VCaP (cell line): Measurements from ENCODE around the gene PPP1R15A.
"Not testable (repeated sequence)": the region's sequence is repeated elsewhere in the genome, so short reads cannot be mapped to it uniquely, and the experiment has no call there.

Experiments used
- H3K27ac ChIP-seq: fragments of 450-650 bp; 2 replicates; pipeline ENCODE4 v1.5.1; 2017
- CTCF ChIP-seq: fragments of 450-650 bp; conservative IDR thresholded peaks from 2 replicates; pipeline ENCODE4 v1.5.1; 2017; ENCODE audit warnings: mild to moderate bottlenecking, moderate library complexity

Gene PPP1R15A

DNA sequence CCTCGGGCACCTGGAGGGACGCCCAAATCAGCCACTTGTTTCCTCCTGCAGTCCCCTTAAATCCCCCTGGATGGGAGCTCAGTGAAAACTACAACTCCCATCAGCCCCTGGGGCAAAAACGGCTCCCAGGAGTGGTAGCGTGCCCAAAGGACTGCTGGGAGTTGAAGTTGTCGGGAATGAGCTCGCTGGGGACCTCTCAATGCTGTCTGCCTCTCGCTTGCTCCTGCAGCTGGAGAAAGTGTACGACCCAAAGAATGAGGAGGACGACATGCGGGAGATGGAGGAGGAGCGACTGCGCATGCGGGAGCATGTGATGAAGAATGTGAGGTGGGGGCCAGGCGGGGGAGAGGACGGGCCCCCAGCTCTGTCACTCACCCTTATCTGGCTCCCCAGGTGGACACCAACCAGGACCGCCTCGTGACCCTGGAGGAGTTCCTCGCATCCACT is 46.6 kb downstream of the PPP1R15A start:
- no peak for TF ChIP-seq CTCF
- H3K27ac ChIP-seq = no peak overlapping the region

DNA sequence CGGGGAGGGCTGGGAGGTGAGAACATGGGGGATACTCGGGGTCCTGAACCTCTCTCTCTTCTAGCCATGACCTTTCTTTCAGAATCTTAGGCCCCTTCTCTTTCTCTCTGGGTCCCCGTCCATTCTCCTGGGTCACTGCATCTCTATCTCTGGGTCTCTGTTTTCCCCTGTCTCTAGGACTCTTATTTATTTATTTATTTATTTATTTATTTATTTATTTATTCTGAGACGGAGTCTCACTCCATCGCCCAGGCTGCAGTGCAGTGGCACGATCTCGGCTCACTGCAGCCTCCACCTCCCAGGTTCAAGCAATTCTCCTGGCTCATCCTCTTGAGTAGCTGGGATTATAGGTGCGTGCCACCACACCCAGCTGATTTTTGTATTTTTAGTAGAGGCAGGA is 47.0 kb downstream of the PPP1R15A start:
- not testable (repeated sequence) for H3K27ac ChIP-seq

- TF ChIP-seq CTCF = no peak
- H3K27ac ChIP-seq = no peak overlapping the region
Observed at GRCh38 chr19:48920949-48921348, 48.7 kb downstream of the PPP1R15A start.

DNA sequence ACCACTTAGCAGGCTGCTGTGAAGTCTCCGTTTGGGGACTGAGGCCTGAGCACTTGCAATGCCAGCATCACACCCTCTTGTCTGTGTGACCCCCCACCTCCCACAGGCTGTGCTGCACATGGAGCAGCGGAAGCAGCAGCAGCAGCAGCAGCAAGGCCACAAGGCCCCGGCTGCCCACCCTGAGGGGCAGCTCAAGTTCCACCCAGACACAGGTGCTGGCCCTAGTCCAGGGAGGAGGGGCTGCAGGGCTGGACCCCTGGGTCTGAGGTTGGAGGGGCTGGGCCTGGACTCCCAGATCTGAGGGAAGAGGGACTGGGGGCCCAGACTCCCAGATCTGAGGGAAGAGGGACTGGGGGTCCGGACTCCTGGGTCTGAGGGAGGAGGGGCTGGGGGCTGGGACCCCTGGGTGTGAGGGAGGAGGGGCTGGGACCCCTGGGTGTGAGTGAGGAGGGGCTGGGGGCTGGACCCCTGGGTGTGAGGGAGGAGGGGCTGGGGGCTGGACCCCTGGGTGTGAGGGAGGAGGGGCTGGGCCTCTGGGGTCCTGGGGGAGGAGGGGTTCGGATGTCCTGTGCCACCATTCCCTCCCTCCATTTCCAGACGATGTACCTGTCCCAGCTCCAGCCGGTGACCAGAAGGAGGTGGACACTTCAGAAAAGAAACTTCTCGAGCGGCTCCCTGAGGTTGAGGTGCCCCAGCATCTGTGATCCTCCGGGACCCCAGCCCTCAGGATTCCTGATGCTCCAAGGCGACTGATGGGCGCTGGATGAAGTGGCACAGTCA is 49.7 kb downstream of the PPP1R15A start:
- no peak overlapping the region for H3K27ac ChIP-seq
- no peak for TF ChIP-seq CTCF

DNA sequence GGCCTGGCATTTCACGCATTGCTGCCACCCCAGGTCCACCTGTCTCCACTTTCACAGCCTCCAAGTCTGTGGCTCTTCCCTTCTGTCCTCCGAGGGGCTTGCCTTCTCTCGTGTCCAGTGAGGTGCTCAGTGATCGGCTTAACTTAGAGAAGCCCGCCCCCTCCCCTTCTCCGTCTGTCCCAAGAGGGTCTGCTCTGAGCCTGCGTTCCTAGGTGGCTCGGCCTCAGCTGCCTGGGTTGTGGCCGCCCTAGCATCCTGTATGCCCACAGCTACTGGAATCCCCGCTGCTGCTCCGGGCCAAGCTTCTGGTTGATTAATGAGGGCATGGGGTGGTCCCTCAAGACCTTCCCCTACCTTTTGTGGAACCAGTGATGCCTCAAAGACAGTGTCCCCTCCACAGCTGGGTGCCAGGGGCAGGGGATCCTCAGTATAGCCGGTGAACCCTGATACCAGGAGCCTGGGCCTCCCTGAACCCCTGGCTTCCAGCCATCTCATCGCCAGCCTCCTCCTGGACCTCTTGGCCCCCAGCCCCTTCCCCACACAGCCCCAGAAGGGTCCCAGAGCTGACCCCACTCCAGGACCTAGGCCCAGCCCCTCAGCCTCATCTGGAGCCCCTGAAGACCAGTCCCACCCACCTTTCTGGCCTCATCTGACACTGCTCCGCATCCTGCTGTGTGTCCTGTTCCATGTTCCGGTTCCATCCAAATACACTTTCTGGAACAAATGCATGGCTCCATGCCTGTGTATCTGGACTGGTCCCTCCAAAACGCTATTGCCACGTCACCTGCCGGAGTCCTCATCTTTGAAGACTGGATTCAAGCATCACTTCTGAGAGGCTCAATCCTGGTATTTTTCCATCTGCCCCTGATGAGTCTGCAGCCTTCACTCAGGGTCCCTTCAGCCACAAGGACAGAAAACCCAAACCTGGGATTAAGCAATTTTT is 50.6 kb downstream of the PPP1R15A start:
- H3K27ac ChIP-seq = no peak overlapping the region
- TF ChIP-seq CTCF = no peak

DNA sequence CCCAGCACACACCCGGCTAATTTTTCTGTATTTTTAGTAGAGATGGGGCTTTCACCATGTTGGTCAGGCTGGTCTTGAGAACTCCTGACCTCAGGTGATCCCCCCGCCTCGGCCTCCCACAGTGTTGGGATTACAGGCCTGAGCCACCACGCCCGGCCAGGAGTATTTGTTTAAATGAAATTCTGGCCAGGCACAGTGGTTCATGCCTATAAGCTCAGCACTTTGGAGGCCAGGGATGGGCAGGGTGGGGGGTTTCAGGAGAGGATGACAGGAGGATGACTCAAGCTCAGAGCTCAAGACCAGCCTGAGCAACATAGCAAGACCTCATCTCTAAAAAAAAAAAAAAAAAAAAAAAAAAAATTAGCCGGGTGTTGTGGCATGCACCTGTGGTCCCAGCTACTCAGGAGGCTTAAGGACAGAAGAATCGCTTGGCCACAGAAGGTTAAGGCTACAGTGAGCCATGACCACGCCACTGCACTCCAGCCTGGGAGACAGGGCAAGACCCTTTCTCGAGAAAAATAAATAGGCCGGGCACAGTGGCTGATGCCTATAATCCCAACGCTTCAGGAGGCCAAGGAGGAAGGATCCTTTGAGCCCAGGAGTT is 53.1 kb downstream of the PPP1R15A start:
- H3K27ac ChIP-seq = no peak overlapping the region
- no peak for TF ChIP-seq CTCF
